ENCODE measurements around the gene TUBB3. TPM values are rescaled to one million over a fixed set of nuclear protein-coding genes. Genes with fewer than 3 reads are reported as not detected.
A peak's percentile ranks its signal among the peaks of the same experiment; 100 is the strongest.
"Not testable (repeated sequence)": the region's sequence is repeated elsewhere in the genome, so short reads cannot be mapped to it uniquely, and the experiment has no call there.

Gene TUBB3
- 35.0 TPM for total RNA-seq
- polyA plus RNA-seq (ENCODE audit: insufficient read depth, low read depth, low replicate concordance): 3.4 TPM
- long read RNA-seq, donor 1, partial matches to known transcripts: 0 of 1 reads
- long read RNA-seq, donor 1, other reads (novel, unspliced or antisense): 0 of 1 reads
- long read RNA-seq, donor 2, partial matches to known transcripts: 0 of 3 reads
- long read RNA-seq, donor 2, other reads (novel, unspliced or antisense): 0 of 3 reads
- long read RNA-seq, donor 3, transcript TUBB3-201 (4 exons, 1,769 nt): major isoform, 5 of 5 reads
- long read RNA-seq, donor 3, partial matches to known transcripts: 0 of 5 reads
- long read RNA-seq, donor 3, other reads (novel, unspliced or antisense): 0 of 5 reads
- long read RNA-seq, donor 4, transcript TUBB3-201 (4 exons, 1,769 nt): major isoform, 6 of 6 reads
- long read RNA-seq, donor 4, partial matches to known transcripts: 0 of 6 reads
- long read RNA-seq, donor 4, other reads (novel, unspliced or antisense): 0 of 6 reads
- long read RNA-seq, donor 5: 0 reads
- long read RNA-seq, donor 6, partial matches to known transcripts: 0 of 3 reads
- long read RNA-seq, donor 6, other reads (novel, unspliced or antisense): 0 of 3 reads
- long read RNA-seq, donor 7, transcript TUBB3-201 (4 exons, 1,769 nt): major isoform, 8 of 24 reads
- long read RNA-seq, donor 7, partial matches to known transcripts: 0 of 24 reads
- long read RNA-seq, donor 7, other reads (novel, unspliced or antisense): 15 of 24 reads
- long read RNA-seq, donor 8, partial matches to known transcripts: 0 of 2 reads
- long read RNA-seq, donor 8, other reads (novel, unspliced or antisense): 0 of 2 reads
- long read RNA-seq, donor 9, partial matches to known transcripts: 0 of 2 reads
- long read RNA-seq, donor 9, other reads (novel, unspliced or antisense): 0 of 2 reads
- long read RNA-seq, donor 10, partial matches to known transcripts: 0 of 1 reads
- long read RNA-seq, donor 10, other reads (novel, unspliced or antisense): 0 of 1 reads

DNA sequence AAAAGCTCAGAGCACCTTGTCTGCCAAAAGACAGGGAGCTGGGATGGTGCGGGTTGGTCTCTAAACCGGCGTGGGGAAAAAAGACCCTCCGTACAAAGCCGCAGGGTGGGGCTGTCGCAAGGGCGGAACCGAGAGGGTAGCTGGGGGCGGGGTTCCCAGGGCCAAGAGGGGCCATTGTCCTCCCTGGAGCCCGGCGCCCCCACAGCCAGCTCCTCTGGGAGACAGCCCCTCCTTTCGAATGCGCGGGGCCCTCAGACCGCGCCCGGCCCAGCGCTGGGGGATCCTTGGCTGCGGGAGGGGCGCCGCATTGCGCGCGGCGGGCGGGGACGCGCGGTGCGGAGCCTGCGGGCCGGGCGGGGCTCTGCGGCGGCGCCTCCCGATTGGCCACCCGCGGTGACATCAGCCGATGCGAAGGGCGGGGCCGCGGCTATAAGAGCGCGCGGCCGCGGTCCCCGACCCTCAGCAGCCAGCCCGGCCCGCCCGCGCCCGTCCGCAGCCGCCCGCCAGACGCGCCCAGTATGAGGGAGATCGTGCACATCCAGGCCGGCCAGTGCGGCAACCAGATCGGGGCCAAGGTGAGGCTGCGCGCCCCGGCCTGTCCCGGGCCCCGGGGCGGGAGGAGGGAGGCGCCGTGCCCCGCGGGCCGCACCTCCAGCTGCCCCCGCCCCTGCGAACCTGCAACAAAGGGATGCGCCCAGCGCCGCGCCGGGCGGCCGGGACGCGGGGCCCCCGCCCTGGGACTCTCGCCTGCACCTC is at the start of gene TUBB3:
Gene TUBB3, plus strand, starts transcription at position 459 of the 756 bp plus-strand sequence. Its CDS starts 60 bp downstream, at position 519.
- H3K27me3 ChIP-seq (ENCODE audit: control insufficient read depth, insufficient read depth, low read length): no peaks in the 10 kb centered on the region
- FAIRE-seq (no peak), DNase-seq (peak; percentile 72 to 93 (median 83))
- H3K9ac ChIP-seq (ENCODE audit: low read length in 3 of 3): no peak within 1 kb of the TSS
- intact Hi-C loops (cut with DNase I): no loop called here
- H3K4me1 ChIP-seq (ENCODE audit: control insufficient read depth in 2 of 3, insufficient read depth in 2 of 3, low read depth in 1 of 3, low read length in 3 of 3): peaks cover 0 to 9% (median 0%) of the 10 kb centered on the region in 3 donors
- H3K9me3 ChIP-seq (ENCODE audit: control insufficient read depth in 2 of 3, insufficient read depth in 1 of 3, low read length in 3 of 3): no peaks in the 10 kb centered on the region
- no peak within 1 kb of the TSS for H3K4me3 ChIP-seq (ENCODE audit: low read length in 3 of 3)
- H3K27ac ChIP-seq (ENCODE audit: low read depth in 2 of 2, low read length in 2 of 2): peak within 1 kb of the TSS in 1 of 2 donors; percentile 60
- TF ChIP-seq, protein P1, sequence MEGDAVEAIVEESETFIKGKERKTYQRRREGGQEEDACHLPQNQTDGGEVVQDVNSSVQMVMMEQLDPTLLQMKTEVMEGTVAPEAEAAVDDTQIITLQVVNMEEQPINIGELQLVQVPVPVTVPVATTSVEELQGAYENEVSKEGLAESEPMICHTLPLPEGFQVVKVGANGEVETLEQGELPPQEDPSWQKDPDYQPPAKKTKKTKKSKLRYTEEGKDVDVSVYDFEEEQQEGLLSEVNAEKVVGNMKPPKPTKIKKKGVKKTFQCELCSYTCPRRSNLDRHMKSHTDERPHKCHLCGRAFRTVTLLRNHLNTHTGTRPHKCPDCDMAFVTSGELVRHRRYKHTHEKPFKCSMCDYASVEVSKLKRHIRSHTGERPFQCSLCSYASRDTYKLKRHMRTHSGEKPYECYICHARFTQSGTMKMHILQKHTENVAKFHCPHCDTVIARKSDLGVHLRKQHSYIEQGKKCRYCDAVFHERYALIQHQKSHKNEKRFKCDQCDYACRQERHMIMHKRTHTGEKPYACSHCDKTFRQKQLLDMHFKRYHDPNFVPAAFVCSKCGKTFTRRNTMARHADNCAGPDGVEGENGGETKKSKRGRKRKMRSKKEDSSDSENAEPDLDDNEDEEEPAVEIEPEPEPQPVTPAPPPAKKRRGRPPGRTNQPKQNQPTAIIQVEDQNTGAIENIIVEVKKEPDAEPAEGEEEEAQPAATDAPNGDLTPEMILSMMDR (IDR thresholded peaks at IDR 0.05; ENCODE audit: borderline replicate concordance, extremely low read depth, insufficient read depth): no peak
- no peaks in the 10 kb centered on the region for H3K36me3 ChIP-seq (ENCODE audit: control insufficient read depth in 2 of 3, insufficient read depth in 3 of 3, low read length in 3 of 3)

DNA sequence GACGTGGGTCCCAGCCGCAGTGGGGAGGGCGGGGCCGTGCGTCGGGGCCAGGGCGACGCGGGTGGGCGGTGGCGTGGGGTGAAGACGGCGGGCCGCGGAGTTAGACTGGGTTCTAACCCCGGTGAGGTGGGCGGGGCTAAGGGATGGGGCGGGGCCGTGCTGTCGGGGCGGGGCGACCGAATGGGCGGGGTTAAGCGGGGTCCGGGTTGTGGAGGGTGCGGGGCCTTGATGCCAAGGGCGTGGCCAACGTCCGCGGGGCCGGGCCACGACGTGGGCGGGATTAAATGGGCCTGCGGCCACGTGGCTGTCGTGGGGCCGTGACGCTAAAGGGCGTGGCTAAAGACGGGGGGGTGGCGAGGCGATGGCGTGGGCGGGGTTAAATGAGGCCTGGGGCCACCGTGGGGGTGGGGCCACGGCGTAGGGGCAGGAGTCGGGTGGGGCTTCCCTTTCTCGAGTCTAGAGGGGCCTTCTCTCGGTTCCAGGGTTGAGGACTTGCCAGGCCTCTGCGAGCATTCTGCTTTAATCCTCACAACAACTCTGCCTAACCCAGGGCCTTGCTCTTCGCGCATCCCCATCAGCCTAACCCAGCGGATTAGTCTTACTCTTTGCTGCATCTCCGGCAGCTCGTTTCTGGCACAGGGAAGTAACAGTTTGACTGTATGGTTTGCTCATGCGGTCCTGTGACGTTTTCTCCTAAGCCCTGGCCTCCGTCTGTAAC is 49.0 kb upstream of the TUBB3 start:
- H3K4me3 ChIP-seq (ENCODE audit: low read length in 3 of 3): peak overlapping the region; percentile 65 to 79 (median 68)
- peak overlapping the region; percentile 32 to 65 (median 65) for H3K9ac ChIP-seq (ENCODE audit: low read length in 3 of 3)
- H3K27ac ChIP-seq (ENCODE audit: low read depth in 2 of 2, low read length in 2 of 2): peak overlapping the region; percentile 100
- no peaks in the 10 kb centered on the region for H3K27me3 ChIP-seq (ENCODE audit: control insufficient read depth, insufficient read depth, low read length)
- intact Hi-C loops (cut with DNase I): no loop called here
- H3K9me3 ChIP-seq (ENCODE audit: control insufficient read depth in 2 of 3, insufficient read depth in 1 of 3, low read length in 3 of 3): no peaks in the 10 kb centered on the region
- FAIRE-seq: no peak
- peaks cover 0 to 4% (median 0%) of the 10 kb centered on the region in 3 donors for H3K4me1 ChIP-seq (ENCODE audit: control insufficient read depth in 2 of 3, insufficient read depth in 2 of 3, low read depth in 1 of 3, low read length in 3 of 3)
- peak; percentile 95 to 99 (median 97) for DNase-seq
- TF ChIP-seq, protein P1 (IDR thresholded peaks at IDR 0.05; ENCODE audit: borderline replicate concordance, extremely low read depth, insufficient read depth): no peak
- H3K36me3 ChIP-seq (ENCODE audit: control insufficient read depth in 2 of 3, insufficient read depth in 3 of 3, low read length in 3 of 3): peaks cover 4 to 7% (median 5%) of the 10 kb centered on the region in 3 donors

DNA sequence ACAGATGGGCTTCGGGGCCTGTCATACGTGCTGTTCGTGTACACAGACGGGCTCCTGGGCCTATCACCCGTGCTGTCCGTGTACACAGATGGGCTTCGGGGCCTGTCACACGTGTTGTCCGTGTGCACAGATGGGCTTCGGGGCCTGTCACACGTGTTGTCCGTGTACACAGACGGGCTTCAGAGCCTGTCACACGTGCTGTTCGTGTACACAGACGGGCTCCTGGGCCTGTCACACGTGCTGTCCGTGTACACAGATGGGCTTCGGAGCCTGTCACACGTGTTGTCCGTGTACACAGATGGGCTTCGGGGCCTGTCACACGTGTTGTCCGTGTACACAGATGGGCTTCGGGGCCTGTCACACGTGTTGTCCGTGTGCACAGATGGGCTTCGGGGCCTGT is 44.0 kb upstream of the TUBB3 start:
- FAIRE-seq; H3K4me1 ChIP-seq (ENCODE audit: control insufficient read depth in 2 of 3, insufficient read depth in 2 of 3, low read depth in 1 of 3, low read length in 3 of 3); H3K27me3 ChIP-seq (ENCODE audit: control insufficient read depth, insufficient read depth, low read length); H3K4me3 ChIP-seq (ENCODE audit: low read length in 3 of 3); intact Hi-C loops (cut with DNase I); DNase-seq; H3K9ac ChIP-seq (ENCODE audit: low read length in 3 of 3); H3K9me3 ChIP-seq (ENCODE audit: control insufficient read depth in 2 of 3, insufficient read depth in 1 of 3, low read length in 3 of 3); H3K27ac ChIP-seq (ENCODE audit: low read depth in 2 of 2, low read length in 2 of 2): not testable (repeated sequence)
- H3K36me3 ChIP-seq (ENCODE audit: control insufficient read depth in 2 of 3, insufficient read depth in 3 of 3, low read length in 3 of 3): peaks cover 9 to 28% (median 21%) of the 10 kb centered on the region in 3 donors

All from kidney (tissue), 22 donors.